ENCODE results near the gene LTA4H.
"Not testable (repeated sequence)": the region's sequence is repeated elsewhere in the genome, so short reads cannot be mapped to it uniquely, and the experiment has no call there.

Gene LTA4H

DNA sequence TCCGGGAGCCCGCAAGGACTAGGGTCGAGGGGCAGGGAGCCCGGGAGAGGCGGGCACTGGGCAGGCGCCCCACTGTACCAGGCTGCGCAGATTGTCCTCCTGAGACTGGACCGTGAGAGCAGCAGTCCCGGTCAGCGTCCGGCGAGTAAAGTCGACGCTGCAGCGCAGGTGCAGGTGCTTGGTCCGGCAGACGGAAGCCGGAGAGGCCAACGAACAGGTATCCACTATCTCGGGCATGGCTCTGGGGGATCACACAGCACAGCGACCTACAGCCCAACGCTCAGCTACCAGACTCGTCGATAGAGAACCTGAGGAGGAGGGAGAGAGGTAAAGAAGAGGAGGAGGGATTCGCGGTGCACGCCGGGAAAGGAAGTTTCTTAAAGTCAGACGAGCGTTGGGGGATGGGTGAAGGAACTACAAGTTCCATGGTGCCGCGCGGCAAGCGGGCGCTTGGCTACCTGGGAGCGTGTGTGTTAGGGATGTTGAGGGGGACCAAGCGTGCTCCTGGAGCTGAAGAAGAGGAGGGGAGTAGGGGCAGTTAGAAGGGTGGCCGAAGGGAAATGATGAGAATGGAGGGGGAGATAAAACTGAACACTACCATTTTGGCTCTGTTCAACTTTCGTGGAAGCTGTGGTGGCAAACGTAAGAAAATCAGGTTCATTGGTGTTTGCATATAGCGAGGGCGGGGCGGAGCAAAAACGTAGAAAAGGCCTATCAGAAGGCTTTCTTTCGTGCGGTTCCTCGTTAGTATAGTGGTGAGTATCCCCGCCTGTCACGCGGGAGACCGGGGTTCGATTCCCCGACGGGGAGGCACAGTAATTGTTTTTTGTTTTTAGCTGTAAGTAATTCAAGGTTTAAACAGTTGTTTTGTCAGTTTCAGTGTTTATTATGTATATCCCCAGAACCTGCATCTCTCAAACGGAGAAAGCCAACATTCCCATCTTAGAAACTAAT is at the start of gene LTA4H:
LTA4H (minus strand) TSS at position 305 of the 954 bp plus-strand sequence; CDS start at position 237, 68 bp downstream.
- peak; percentile 96 for FAIRE-seq

DNA sequence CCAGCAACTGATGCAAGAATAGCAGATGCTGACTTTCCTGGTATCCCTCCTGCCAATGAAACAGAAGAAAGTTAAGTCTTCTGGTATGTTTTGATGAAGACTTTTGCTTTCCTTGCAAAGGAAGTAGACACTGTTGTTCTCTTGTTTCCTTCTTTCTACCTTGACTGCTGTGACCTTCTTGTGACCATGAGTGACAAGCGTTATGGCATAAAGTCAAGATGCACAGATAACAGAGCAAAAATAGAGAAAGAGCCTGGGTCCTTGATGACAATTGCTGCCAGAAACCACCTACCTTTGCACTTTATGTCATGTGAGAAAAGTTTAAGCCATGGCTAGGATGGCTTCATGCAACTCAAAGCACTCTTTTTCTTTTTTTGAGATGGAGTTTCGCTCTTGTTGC is 49.2 kb upstream of the LTA4H start:
- FAIRE-seq, result no peak

DNA sequence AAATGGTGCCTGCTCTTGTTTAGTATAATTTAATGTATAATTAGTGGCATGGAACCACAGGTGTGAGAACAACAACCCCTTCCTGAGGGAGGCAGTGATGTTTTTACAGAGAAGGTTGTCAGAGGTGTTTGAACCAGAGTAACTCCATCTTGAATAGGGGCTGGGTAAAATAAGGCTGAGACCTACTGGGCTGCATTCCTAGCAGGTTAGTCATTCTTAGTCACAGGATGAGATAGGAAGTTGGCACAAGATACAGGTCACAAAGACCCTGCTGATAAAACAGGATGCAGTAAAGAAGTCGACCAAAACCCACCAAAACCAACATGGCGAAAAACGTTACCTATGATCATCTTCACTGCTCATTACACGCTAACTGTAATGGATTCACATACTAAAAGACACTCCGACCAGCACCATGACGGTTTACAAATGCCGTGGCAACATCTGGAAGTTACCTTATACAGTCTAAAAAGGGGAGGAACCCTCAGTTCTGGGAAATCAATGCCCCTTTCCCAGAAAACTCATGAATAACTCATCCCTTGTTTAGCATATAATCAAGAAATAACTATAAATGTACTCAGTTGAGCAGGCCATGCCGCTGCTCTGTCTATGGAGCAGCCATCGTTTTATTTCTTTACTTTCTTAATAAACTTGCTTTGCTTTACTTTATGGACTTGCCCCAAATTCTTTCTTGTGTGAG is 47.8 kb upstream of the LTA4H start:
- FAIRE-seq, result no peak

DNA sequence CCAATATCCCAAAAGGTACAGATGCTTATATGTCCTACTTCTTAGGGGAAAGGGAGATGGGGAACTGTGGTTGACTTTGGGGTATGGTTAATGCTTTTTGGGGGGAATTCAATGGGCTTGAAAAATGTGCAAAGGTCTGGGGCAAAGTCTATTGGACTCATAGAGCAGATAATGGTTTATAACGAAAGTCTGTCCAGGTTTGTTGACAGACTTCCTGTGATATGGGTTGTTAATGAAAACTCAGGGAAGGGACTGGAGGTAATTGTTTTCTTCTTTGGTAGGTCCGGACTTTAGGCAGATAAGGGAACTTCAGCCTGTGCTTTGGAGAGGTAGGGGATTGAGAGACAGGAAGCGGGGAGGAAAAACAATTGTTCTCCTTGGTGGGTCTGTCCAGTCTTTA is 46.2 kb upstream of the LTA4H start:
- FAIRE-seq, result no peak

DNA sequence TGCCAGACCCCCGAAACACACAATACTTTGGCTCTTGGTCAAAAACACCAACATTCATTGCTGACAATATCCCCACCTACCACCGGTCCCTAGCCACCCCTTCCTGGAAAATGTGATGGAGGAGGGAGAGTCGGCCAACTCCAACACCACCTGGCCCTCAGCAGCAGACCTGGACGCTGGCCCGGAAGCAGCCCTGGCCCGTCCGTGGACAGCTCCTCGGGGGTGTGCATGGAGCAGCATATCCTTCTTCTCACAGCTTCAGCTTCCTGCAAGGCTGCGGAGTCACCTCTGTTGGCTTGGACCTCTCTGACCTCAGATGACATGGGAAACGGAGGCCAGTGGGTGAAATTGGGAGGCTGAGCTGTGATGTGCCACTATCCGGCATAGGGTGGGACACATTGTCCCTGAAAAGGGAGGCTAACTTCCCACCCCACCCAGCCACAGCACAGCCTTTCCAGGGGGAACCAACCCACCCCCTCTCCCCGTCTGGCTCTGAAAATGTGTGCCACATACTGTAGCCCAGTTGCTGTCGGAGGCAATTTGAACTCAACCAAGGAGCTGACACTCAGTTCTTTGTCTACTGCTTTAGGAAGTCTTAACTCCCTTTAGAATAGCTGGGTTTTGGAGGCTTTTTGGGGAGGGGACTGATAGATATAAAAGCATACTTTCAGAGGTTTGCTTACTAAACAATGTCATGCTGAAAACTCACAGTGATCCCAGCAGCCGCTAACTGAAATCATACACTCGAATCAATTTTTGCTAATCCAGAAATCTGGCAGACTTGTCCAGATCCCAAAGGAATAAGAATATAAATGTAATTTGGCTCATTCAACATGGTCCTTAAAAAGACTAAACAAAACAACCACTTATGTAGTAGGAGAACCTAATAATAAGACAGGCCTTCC is 43.1 kb upstream of the LTA4H start:
- peak; percentile 85 for FAIRE-seq

DNA sequence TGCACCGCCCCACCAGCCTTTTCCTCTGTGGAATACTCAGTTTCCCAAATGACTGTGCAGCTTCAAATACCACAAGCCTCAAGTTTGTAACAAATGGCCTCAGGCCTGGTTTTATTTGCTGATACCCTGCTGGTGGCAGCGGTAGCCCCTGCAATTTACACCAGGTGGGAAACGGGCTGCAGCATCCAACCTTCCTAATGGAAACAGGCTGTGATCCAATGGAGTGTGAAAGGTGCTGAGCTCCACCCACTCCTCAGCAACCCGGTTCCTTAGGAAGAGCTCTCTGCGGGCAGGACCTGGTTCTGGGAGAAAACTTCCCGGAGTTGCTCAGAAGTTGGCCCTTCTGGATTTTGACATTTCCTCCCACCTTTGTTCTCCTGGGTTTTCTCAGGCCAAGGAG is 41.7 kb upstream of the LTA4H start:
- FAIRE-seq, result no peak

DNA sequence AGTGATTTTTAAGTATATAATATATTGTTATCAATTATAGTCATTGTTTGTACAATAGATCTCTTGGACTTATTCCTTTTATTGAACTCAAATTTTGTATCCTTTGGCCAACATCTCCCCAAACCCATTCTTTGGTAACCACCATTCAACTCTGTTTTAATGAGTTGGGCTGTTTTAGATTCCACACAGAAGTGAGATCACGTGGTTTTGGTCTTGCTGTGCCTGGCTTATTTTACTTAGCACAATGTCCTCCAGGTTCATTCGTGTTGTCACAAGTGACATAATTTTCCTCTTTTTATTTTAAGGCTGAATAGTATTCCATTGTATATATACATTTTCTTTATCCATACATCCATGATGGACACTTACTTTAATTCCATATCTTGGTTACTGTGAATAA is 40.2 kb upstream of the LTA4H start:
- no peak for FAIRE-seq

DNA sequence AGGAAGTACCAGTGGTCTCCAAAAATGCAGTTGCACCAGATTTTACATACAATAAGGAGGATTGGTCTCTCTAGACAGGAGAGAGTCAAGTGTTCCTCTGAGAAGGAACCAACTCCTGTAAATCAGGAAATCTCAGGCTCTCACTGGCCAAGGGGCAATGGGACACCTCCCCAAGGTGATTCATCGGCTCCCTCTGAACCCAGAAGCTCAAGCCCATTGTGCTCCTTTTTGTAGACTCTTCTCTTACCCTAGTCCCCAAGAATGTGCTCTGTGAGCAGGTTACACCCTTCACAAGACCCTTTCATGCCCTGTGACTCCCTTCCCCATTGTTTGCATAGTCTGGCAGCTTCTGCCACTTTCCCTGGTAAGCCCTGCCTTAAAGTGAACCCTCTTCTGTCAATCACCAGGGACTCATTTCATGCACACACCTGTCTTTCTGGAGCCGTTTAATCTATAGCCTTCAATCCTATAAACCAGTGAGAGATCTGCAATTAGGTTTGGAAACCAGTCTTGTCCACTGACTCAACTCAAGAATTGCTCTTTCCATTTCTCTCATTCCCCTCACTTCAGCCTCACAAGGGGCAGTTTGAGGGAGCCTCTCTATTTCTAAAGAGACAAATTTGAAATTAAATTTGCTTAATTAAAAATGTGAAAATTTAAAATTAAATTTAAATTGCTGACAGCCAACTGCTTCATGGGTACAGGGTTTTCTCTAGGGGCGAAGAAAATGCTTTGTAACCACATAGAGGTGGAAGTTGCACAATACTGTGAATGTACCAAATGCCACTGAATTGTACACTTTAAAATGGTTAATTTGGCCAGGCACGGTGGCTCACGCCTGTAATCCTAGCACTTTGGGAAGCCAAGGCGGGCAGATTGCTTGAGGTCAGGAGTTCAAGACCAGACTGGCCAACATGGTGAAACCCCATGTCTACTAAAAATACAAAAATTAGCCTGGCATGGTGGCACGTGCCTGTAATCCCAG is 38.3 kb upstream of the LTA4H start:
- no peak for FAIRE-seq

DNA sequence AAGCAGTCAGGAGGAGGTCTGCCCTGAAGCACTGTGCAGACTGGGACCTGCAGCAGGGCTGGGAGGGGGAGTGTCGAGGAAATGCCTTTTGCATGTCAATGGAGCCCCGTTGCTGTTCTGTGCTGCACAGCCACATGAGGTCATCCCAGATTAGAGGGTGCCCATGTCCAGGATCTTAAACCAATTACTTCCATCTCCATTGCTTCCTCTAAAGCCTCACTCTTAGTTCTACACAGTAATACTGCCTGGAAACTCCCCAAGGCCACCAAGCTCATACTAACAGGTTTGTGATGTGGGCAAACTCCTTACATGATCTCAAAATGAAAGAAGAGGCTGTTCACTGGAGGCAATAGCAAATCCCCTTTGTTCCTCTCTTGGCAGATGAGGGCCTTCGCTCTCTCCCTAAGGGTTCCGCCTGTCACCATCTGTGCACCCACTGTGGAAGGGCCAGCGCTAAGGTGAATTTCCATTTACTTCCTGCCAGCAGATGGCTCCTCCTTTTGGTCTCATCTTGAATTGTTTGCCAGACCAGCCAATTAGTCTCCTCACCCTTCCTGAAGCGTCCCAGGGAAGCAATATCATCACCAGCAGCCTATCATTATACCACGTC is 35.4 kb upstream of the LTA4H start:
- no peak for FAIRE-seq

DNA sequence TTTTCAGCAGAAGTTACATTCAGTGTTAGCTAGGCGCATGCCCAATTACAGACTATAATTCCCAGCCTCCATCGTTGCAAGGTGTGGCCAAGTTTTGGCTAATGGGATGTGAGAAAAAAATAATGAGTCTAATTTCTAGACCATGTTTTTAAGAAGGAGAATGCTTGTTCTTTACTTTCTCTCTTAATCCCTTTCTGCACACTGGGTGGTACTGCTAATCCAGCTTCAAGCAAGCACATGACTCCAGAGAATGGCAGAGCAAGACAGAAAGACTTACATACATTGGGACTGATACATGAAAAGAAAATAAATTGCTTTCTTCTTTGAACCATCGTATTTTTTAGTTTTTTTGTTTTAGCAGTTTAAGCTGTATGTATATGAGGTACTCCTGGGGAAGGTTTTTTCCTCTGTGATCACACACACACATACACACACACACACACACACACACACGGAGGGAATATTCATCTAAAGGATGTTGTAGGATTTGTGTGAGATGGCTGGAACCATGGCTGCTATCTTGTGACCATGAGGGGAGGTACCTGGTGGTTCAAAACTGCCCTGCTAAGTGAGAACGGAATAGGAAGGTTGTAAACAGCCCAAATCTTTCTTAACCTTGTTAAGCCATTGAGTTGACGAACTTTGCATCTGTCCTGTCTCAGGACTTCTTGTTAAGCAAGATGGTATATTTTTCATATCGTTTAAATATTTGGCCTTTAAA is 34.3 kb upstream of the LTA4H start:
- no peak for FAIRE-seq

DNA sequence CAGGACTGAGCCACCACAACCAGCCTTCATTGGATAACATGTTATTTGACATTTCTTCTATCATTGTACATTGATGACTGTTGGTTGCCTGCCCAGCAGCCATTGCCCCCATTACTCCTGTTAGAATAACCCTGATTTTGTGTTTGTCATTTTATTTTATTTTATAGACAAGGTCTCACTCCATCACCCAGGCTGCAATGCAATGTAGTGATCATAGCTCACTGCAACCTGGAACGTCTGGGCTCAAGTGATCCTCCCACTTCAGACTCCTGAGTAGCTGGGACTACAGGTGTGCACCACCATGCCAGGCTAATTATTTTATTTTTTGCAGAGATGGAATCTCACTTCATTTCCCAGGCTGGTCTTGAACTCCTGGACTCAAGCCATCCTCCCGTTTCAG is 33.2 kb upstream of the LTA4H start:
- no peak for FAIRE-seq

DNA sequence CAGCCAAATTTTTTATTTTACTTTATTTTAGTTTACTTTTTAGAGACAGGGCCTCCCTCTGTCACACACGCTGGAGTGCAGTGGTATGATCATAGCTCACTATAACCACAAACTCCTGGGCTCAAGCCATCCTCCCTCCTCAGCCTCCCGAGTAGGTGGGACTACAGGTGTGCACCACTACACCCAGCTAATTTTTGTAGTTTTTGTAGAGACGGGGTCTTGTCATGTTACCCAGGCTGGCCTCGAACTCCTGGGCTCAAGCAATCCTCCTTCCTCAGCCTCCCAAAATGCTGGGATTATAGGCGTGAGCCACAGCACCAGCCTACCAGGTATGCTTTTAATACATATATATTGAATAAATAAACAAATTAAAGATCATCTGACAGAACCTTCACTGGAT is 32.7 kb upstream of the LTA4H start:
- no peak for FAIRE-seq

DNA sequence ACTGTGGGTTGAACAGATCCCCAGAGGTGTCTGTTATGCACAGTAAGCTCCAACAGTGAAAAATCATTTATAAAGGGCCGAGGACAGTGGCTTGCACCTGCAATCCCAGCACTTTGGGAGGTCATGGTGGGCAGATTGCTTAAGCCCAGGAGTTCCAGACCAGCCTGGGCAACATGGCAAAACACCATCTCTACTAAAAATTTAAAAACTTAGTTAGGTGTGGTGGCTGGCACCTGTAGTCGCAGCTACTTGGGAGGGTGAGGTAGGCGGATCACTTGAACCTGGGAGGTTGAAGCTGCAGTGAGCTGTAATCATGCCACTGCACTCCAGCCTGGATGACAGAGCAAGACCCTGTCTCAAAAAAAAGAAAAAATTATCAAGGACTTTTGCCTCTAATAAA is 30.4 kb upstream of the LTA4H start:
- not testable (repeated sequence) for FAIRE-seq

DNA sequence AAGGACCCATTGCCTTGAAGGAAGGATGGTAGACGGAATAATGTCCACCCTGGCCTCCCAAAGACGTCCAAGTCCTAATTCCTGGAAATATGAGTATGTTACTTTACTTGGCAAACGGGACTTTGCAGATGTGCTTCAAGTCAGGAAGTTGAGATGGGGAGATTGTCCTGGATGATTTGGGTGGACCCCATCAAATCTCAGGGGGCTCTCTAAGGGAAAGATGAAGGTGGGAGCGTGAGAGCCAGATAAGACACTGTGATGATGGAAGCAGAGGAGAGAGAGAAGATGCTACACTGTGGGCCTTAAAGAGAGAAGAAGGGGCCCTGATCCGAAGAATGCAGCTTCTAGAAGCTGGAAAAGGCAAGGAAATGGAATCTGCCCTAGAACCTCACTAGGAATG is 29.6 kb upstream of the LTA4H start:
- no peak for FAIRE-seq

DNA sequence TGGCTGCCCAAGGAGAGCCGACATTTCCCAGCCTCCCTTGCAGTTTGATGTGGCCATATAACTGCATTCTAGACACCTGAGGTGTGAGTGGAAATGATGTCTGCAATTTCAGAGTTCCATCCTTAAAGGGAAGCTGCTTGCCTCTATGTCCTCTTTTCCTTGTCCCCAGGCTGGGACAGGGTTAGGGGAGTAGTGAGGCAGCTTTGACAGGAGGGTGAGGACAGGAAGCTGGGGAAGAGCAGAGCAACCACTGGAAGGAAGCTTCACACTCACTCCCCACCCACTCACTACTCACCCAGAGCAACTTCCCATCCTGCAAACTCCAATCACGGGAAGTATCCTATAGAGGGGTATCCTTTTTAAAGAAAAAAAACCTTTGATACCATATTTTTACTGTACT is 28.9 kb upstream of the LTA4H start:
- FAIRE-seq, result no peak

DNA sequence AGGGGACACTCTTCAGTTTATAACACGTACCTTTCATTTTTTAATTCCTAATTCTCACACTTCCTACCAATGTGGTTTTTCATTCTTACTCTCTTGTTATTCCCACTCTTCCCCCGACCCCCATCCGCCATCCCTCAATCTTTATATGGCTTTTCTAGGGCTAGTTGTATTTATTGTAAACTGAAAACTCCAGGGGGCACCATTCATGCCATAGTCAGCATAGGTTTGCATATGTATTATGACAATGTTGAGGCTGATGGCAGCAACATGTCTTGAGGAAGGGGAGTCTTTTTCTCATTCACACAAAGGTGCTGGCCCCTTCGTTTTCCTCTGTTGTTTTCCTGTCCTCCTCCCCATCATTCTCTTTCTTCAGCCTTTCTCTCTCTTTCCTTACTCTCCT is 27.7 kb upstream of the LTA4H start:
- no peak for FAIRE-seq

DNA sequence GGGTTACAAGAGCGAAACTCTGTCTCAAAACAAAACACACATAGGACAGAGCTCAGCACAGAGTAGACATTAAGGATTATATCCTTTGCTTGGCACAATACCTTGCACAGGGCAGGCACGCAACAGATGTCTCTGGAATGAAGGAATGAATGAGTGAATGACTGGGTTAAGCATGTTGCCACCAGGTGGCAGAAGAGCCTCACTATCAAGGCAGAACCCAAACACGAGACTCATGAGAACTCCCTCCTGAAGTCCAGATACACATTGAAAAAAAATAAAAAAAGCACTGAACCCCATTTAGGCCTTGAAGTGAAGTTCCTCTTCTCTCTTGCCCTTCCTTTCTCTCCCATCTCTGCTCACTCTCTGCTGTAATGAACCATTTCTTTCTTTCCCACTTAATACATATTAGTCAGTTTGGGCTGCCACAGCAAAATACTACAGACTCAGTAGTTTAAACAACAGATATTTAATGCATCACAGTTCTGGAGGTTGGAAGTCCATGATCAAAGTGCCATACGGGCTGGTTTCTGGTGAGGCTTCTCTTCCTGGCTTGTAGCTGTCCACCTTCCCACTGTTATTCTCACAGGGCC is 26.6 kb upstream of the LTA4H start:
- no peak for FAIRE-seq

DNA sequence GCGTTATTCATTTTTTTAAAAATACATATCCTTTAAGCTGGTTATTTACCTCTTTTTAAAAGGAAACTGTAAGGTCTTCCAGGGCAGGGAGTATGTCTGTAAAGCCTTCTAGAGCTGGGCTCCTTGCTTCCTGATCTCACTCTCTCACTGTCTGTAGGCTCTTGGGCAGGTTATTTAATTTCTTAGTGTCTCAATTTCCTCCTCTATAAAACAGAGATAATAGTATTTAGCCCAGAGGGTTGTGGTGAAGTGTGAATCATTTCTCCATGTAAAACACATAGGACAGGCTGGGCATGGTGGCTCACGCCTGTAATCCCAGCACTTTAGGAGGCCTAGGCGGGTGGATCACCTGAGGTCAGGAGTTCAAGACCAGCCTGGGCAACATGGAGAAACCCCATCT is 25.9 kb upstream of the LTA4H start:
- no peak for FAIRE-seq

DNA sequence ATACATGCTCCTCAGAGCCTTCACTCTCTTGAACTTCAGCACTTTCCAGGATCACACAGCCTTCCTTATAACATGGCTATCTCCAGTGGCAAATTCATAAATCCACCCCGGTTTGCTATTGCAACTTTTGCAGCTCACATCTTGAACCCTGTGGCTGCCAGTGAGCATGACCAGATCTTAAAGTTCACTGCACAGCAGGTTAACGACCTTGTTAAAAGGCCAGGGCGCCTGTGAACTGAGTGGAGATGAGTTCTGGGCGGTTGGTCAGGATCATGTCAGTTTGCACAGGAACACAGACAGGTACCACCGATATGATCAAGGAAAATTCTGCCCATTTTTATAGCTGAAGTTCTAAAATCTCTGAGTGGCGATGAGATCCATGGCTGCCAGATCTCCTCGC is 24.7 kb upstream of the LTA4H start:
- no peak for FAIRE-seq

DNA sequence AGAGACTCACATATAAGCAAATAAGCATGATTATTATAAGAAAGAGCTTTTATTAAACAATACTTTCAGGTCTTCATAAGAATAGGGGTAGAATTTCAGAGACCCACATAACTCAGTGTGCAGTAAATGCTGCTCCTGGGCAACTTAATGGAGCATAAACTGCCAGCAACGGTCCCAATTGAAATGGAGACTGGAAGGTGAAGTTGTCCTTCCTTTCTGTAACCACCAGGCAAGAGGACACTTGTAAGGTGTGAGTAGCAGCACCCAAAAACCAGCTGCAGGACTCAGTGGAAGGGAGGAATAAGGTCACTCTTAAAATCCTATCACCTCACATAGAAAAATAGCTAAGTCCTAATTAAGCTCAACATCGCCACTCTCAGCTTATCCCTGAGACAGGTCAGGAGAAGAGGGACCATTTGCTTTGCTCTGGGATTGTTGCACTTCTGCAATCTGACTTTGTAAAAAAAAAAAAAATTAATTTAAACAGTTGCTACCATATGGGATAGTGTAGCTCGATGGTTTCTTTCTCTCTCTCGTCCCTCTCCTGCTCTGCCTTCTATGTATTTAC is 22.7 kb upstream of the LTA4H start:
- FAIRE-seq, result no peak
